ENCODE measurements around the gene FGF11. TPM values are rescaled to one million over a fixed set of nuclear protein-coding genes. Genes with fewer than 3 reads are reported as not detected.

The FGF11 gene
- total and polyA plus RNA-seq, 2 experiments from 2014 or later = 2.7 to 3.8 TPM

- Histone ChIP-seq H4K20me1 (ENCODE audit: insufficient read depth, poor library complexity, severe bottlenecking) (peaks cover 13% of the 10 kb centered on the region), H3K27ac (no peak overlapping the region), H3K9me3 (ENCODE audit: low read depth) (no peaks in the 10 kb centered on the region), H3K4me1 (ENCODE audit: insufficient read depth) (no peaks in the 10 kb centered on the region), H3K36me3 (replicated peaks; ENCODE audit: insufficient read depth, low read depth) (no peaks in the 10 kb centered on the region), H3K27me3 (no peaks in the 10 kb centered on the region), H3K4me3 (no peak overlapping the region), H3K9me2 (replicated peaks; ENCODE audit: insufficient read depth) (no peaks in the 10 kb centered on the region), H3K79me2 (peaks cover 16% of the 10 kb centered on the region), H2AFZ (no peak overlapping the region), H3K4me2 (no peak overlapping the region)
- no peak for DNase-seq (ENCODE audit: low spot score)
- TF ChIP-seq EZH2phosphoT487 (IDR thresholded peaks at IDR 0.05; ENCODE audit: low read depth, severe bottlenecking, unreplicated experiment) (no peak), CTCF (IDR thresholded peaks at IDR 0.05; ENCODE audit: poor library complexity) (no peak), EZH2 (IDR thresholded peaks at IDR 0.05; ENCODE audit: borderline replicate concordance) (no peak)
- WGBS (ENCODE audit: low lambda C conversion rate, missing lambda C conversion rate) = 94% methylated on average over 41 of the region's 44 CpGs
These were observed 23.4 kb downstream of the FGF11 start for GRCh38 chr17:7462474-7463371.

GRCh38 chr17:7463372-7463846 lies 24.1 kb downstream of the FGF11 start:
- H3K9me3 ChIP-seq (ENCODE audit: low read depth) = no peaks in the 10 kb centered on the region
- H3K4me2 ChIP-seq = no peak overlapping the region

GRCh38 chr17:7464081-7464480 lies 24.8 kb downstream of the FGF11 start:
- Histone ChIP-seq H3K36me3 (replicated peaks; ENCODE audit: insufficient read depth, low read depth) (no peaks in the 10 kb centered on the region), H3K27ac (no peak overlapping the region), H2AFZ (no peak overlapping the region), H3K4me2 (no peak overlapping the region), H4K20me1 (ENCODE audit: insufficient read depth, poor library complexity, severe bottlenecking) (peaks cover 25% of the 10 kb centered on the region), H3K4me1 (ENCODE audit: insufficient read depth) (no peaks in the 10 kb centered on the region), H3K79me2 (peaks cover 30% of the 10 kb centered on the region), H3K9me2 (replicated peaks; ENCODE audit: insufficient read depth) (no peaks in the 10 kb centered on the region), H3K27me3 (no peaks in the 10 kb centered on the region), H3K4me3 (no peak overlapping the region), H3K9me3 (ENCODE audit: low read depth) (no peaks in the 10 kb centered on the region)
- WGBS (ENCODE audit: low lambda C conversion rate, missing lambda C conversion rate) = 94% methylated on average over 9 of the region's 9 CpGs
- no peak for DNase-seq (ENCODE audit: low spot score)
- TF ChIP-seq EZH2phosphoT487 (IDR thresholded peaks at IDR 0.05; ENCODE audit: low read depth, severe bottlenecking, unreplicated experiment) (no peak), EZH2 (IDR thresholded peaks at IDR 0.05; ENCODE audit: borderline replicate concordance) (no peak), CTCF (IDR thresholded peaks at IDR 0.05; ENCODE audit: poor library complexity) (no peak)

More at GRCh38 chr17:7463372-7463846, 24.1 kb downstream of the FGF11 start:
- Histone ChIP-seq H3K4me1 (ENCODE audit: insufficient read depth) (no peaks in the 10 kb centered on the region), H3K9me2 (replicated peaks; ENCODE audit: insufficient read depth) (no peaks in the 10 kb centered on the region), H3K36me3 (replicated peaks; ENCODE audit: insufficient read depth, low read depth) (no peaks in the 10 kb centered on the region), H3K27ac (no peak overlapping the region), H3K79me2 (peaks cover 23% of the 10 kb centered on the region), H4K20me1 (ENCODE audit: insufficient read depth, poor library complexity, severe bottlenecking) (peaks cover 18% of the 10 kb centered on the region), H3K27me3 (no peaks in the 10 kb centered on the region), H3K4me3 (no peak overlapping the region), H2AFZ (no peak overlapping the region)
- whole genome bisulfite sequencing (ENCODE audit: low lambda C conversion rate, missing lambda C conversion rate) = 97% methylated on average over 7 of the region's 14 CpGs
- TF ChIP-seq EZH2phosphoT487 (IDR thresholded peaks at IDR 0.05; ENCODE audit: low read depth, severe bottlenecking, unreplicated experiment) = no peak
- TF ChIP-seq CTCF (IDR thresholded peaks at IDR 0.05; ENCODE audit: poor library complexity) = no peak
- no peak for TF ChIP-seq EZH2 (IDR thresholded peaks at IDR 0.05; ENCODE audit: borderline replicate concordance)
- DNase-seq (ENCODE audit: low spot score) = no peak
